A549 (cell line): ENCODE measurements around the gene KNOP1. TPM values are rescaled to one million over a fixed set of nuclear protein-coding genes. Genes with fewer than 3 reads are reported as not detected.

ENCODE experiments used
- ATAC-seq, 2 experiments: fragments of 200-7000 bp in 1 of 2; fragments of >200 bp in 1 of 2; cut with Nextera tagmentation in 1 of 2; cut with Tn5 transposase in 1 of 2; 3 replicates each; pipeline versions ENCODE4 v1.8.0 to v1.9.1; 2018 to 2020; ENCODE audit warnings: mild to moderate bottlenecking in 1 of 2, moderate library complexity in 1 of 2
- CTCF ChIA-PET: fragments of 300-600 bp; sonication (Branson Sonifier 250); formaldehyde crosslinking; extraction: SDS; loops from one replicate; lab custom pipeline; 2021; ENCODE audit warnings: antibody characterized with exemption, inconsistent platforms; lab: Yijun Ruan, JAX
- POLR2A ChIA-PET: fragments of 350-600 bp; formaldehyde crosslinking; extraction: SDS; loops from one replicate; lab custom pipeline; 2021; ENCODE audit warnings: antibody characterized with exemption, inconsistent platforms; lab: Yijun Ruan, JAX
- DNase-seq, 2 experiments: peaks; one replicate each; pipeline versions ENCODE4 v3.0.0 to v3.0.0-alpha.2; 2011 to 2016; ENCODE audit warnings: low read depth in 1 of 2, low spot score in 1 of 2
- FAIRE-seq: peaks from 2 replicates; lab custom pipeline; 2011; peaks lifted over from hg19 to GRCh38; lab: Jason Lieb, UNC
- H3K27ac ChIP-seq, 2 experiments: fragments of >200 bp; sonication (Bioruptor Twin); formaldehyde crosslinking; 3 replicates each; pipeline ENCODE4 v1.5.1; 2016 to 2017
- H3K4me1 ChIP-seq: fragments of >200 bp; sonication (Bioruptor Twin); formaldehyde crosslinking; 3 replicates; pipeline ENCODE4 v1.6.1; 2016
- H3K4me2 ChIP-seq: fragments of >200 bp; sonication (Bioruptor Twin); formaldehyde crosslinking; 3 replicates; pipeline ENCODE4 v1.6.1; 2016
- H3K4me3 ChIP-seq: fragments of >200 bp; sonication (Bioruptor Twin); formaldehyde crosslinking; 3 replicates; pipeline ENCODE4 v1.5.1; 2016
- H3K9me3 ChIP-seq: fragments of >200 bp; sonication (Bioruptor Twin); formaldehyde crosslinking; 3 replicates; pipeline ENCODE4 v1.6.1; 2016
- BCL3 ChIP-seq: fragments of >200 bp; sonication (Bioruptor Twin); formaldehyde crosslinking; IDR thresholded peaks from 3 replicates; pipeline ENCODE4 v1.6.1; 2016
- CHD2 ChIP-seq: fragments of 150-350 bp; IDR thresholded peaks from 2 replicates; pipeline ENCODE4 v1.6.1; 2014; ENCODE audit warnings: low read length; ENCODE audit not compliant: partially characterized antibody
- CTCF ChIP-seq: fragments of >200 bp; sonication (Bioruptor Twin); formaldehyde crosslinking; IDR thresholded peaks from 3 replicates; pipeline ENCODE4 v1.5.1; 2016
- EHF ChIP-seq: fragments of 250-450 bp; sonication (Bioruptor Pico); IDR thresholded peaks from 2 replicates; pipeline ENCODE4 v1.5.0; 2020; ENCODE audit warnings: mild to moderate bottlenecking
- EHMT2 ChIP-seq: fragments of 200-600 bp; sonication (generic); IDR thresholded peaks from 2 replicates; pipeline ENCODE4 v1.6.1; 2016; ENCODE audit warnings: antibody characterized with exemption, low read depth, mild to moderate bottlenecking, moderate library complexity
- FOXS1 ChIP-seq: fragments of 250-450 bp; sonication (Bioruptor Pico); IDR thresholded peaks from 2 replicates; pipeline ENCODE4 v1.5.0; 2020; ENCODE audit warnings: mild to moderate bottlenecking, moderate library complexity
- GATA3 ChIP-seq: IDR thresholded peaks from 2 replicates; pipeline ENCODE4 v1.6.1; 2012; ENCODE audit warnings: borderline replicate concordance
- HDAC2 ChIP-seq: fragments of 200-600 bp; sonication (generic); IDR thresholded peaks from 2 replicates; pipeline ENCODE4 v1.6.1; 2016
- JUN ChIP-seq, 2 experiments: fragments of >200 bp; sonication (Bioruptor Twin); formaldehyde crosslinking; IDR thresholded peaks; 2 replicates in 1 of 2; 3 replicates in 1 of 2; pipeline ENCODE4 v1.6.1; 2016 to 2017
- JUNB ChIP-seq: fragments of >200 bp; sonication (Bioruptor Twin); formaldehyde crosslinking; IDR thresholded peaks from 2 replicates; pipeline ENCODE4 v1.6.1; 2016
- KDM1A ChIP-seq: fragments of 200-600 bp; sonication (generic); IDR thresholded peaks from 2 replicates; pipeline ENCODE4 v1.6.1; 2016; ENCODE audit warnings: low read depth, mild to moderate bottlenecking
- MAFK ChIP-seq: fragments of 450-650 bp; IDR thresholded peaks from 2 replicates; pipeline ENCODE4 v1.6.1; 2014; ENCODE audit not compliant: partially characterized antibody
- MAX ChIP-seq: IDR thresholded peaks from 2 replicates; pipeline ENCODE4 v1.6.1; 2012
- NFE2L2 ChIP-seq: fragments of 150-350 bp; conservative IDR thresholded peaks from 2 replicates; pipeline ENCODE4 v1.6.1; 2014; ENCODE audit warnings: low read length
- NR3C1 ChIP-seq: fragments of >200 bp; sonication (Bioruptor Twin); formaldehyde crosslinking; IDR thresholded peaks from 3 replicates; pipeline ENCODE4 v1.6.1; 2017
- PBX3 ChIP-seq: IDR thresholded peaks from 2 replicates; pipeline ENCODE4 v1.6.1; 2012
- POLR2A ChIP-seq: IDR thresholded peaks from 2 replicates; pipeline ENCODE4 v1.6.1; 2012; ENCODE audit warnings: mild to moderate bottlenecking, low read length
- POLR2AphosphoS2 ChIP-seq: conservative IDR thresholded peaks from 2 replicates; pipeline ENCODE4 v1.6.1; 2012; ENCODE audit warnings: low read length, improper control_type of control experiment, inconsistent platforms
- RCOR1 ChIP-seq: fragments of 150-350 bp; IDR thresholded peaks from 2 replicates; pipeline ENCODE4 v1.6.1; 2014; ENCODE audit warnings: antibody characterized with exemption, low read length, low read depth
- REST ChIP-seq: fragments of 200-600 bp; sonication (generic); IDR thresholded peaks from 2 replicates; pipeline ENCODE4 v1.6.1; 2016; ENCODE audit warnings: antibody characterized with exemption, mild to moderate bottlenecking, moderate library complexity
- RNF2 ChIP-seq: fragments of 200-600 bp; sonication (generic); IDR thresholded peaks from 2 replicates; pipeline ENCODE4 v1.6.1; 2016; ENCODE audit warnings: low read depth, mild to moderate bottlenecking, antibody characterized with exemption, moderate library complexity, borderline replicate concordance
- SREBF2 ChIP-seq: fragments of 450-650 bp; IDR thresholded peaks from 2 replicates; pipeline ENCODE4 v1.6.1; 2014; ENCODE audit warnings: mild to moderate bottlenecking, moderate library complexity
- TP53 ChIP-seq: fragments of 250-450 bp; sonication (Bioruptor Pico); IDR thresholded peaks from 2 replicates; pipeline ENCODE4 v1.5.0; 2021; ENCODE audit warnings: mild to moderate bottlenecking, moderate library complexity
- ZC3H11A ChIP-seq: fragments of 450-650 bp; IDR thresholded peaks from 2 replicates; pipeline ENCODE4 v1.6.1; 2014; ENCODE audit warnings: antibody characterized with exemption, mild to moderate bottlenecking
- ZSCAN20 ChIP-seq: fragments of 250-450 bp; sonication (Bioruptor Pico); IDR thresholded peaks from 2 replicates; pipeline ENCODE4 v1.8.0; 2022; ENCODE audit warnings: mild to moderate bottlenecking, moderate library complexity
- WGBS: methylation state at CpG from one replicate; pipeline ENCODE4 v1.1.6; 2017; ENCODE audit errors: missing lambda C conversion rate; 5-methylcytosine and 5-hydroxymethylcytosine counted together
- polyA plus RNA-seq, 4 experiments: library from polyadenylated mRNA; depleted of rRNA in 3 of 4; stranded (reverse); fragments of >200 nt; fragmentation: RNase III in 1 of 4; extraction: RNeasy Plus Mini Kit Qiagen cat#74134 plus additional on column Dnase treatment in 1 of 4; gene quantifications; 2 replicates in 3 of 4; 3 replicates in 1 of 4; pipeline ENCODE4 v1.2.3, GENCODE V29; 2011 to 2017

Gene KNOP1
- polyA plus RNA-seq, 2 of the 4 experiments (the other 2 are of a cell fraction): 38.2 to 44.8 TPM

- CTCF ChIA-PET: interaction anchor here (1.2 to 1.5 kb wide), 2 partner anchors 18 to 209 kb away, joined by 3 to 5 read pairs; no protein-coding TSS in a partner anchor
- TF ChIP-seq BCL3 (no peak), NFE2L2 (no peak), CHD2 (no peak), ZC3H11A (no peak), EHF (CRISPR knock-in tag) (no peak), RNF2 (no peak), REST (no peak), EHMT2 (no peak), JUNB (no peak), CTCF (no peak), RCOR1 (no peak), NR3C1 (no peak)
- Histone ChIP-seq H3K4me1 (no peaks in the 10 kb centered on the region), H3K9me3 (no peaks in the 10 kb centered on the region), H3K27ac (no peak overlapping the region), H3K4me3 (no peak overlapping the region), H3K4me2 (no peak overlapping the region)
- WGBS: 77% methylated on average over 7 of the region's 7 CpGs
- ATAC-seq (no peak), FAIRE-seq (no peak), DNase-seq (no peak)
- POLR2A ChIA-PET: no interaction called here
Measured at GRCh38 chr16:19677402-19677801, 40.6 kb downstream of the KNOP1 start.

- TF ChIP-seq NR3C1 (no peak), POLR2A (no peak), HDAC2 (no peak)
- DNase-seq (no peak), FAIRE-seq (no peak), ATAC-seq (no peak)
- H3K27ac ChIP-seq: no peak overlapping the region
- no peak overlapping the region for H3K4me3 ChIP-seq
- H3K4me1 ChIP-seq: no peaks in the 10 kb centered on the region
- H3K9me3 ChIP-seq: no peaks in the 10 kb centered on the region
- H3K4me2 ChIP-seq: no peak overlapping the region
- POLR2A ChIA-PET: interaction anchor here (0.7 kb wide), 1 partner anchor 561 kb away, joined by 3 read pairs; the partner anchor contains the start of gene ITPRIPL2
- WGBS: 88% methylated on average over 5 of the region's 5 CpGs
- CTCF ChIA-PET: interaction anchor here (1.1 to 1.3 kb wide), 2 partner anchors 10 to 210 kb away, joined by 3 to 4 read pairs; partner anchors contain the start of gene GPRC5B
Measured at GRCh38 chr16:19674485-19674884, 43.5 kb downstream of the KNOP1 start.

- WGBS: 90% methylated on average over 4 of the region's 4 CpGs
- Histone ChIP-seq H3K4me1 (no peaks in the 10 kb centered on the region), H3K4me2 (no peak overlapping the region), H3K4me3 (no peak overlapping the region), H3K27ac (no peak overlapping the region), H3K9me3 (no peaks in the 10 kb centered on the region)
- POLR2A ChIA-PET: no interaction called here
- no peak for ATAC-seq
- CTCF ChIA-PET: interaction anchor here (0.6 to 1.8 kb wide), 5 partner anchors 114 to 234 kb away, joined by 3 to 4 read pairs (median 3); no protein-coding TSS in a partner anchor
- FAIRE-seq: no peak
- no peak for DNase-seq
- no peak for TF ChIP-seq REST
- TF ChIP-seq TP53 (CRISPR knock-in tag): no peak
- TF ChIP-seq SREBF2: no peak
- no peak for TF ChIP-seq KDM1A
- TF ChIP-seq JUN (IDR thresholded peaks at IDR 0.05): no peak
- no peak for TF ChIP-seq MAFK
- no peak for TF ChIP-seq NFE2L2
- no peak for TF ChIP-seq POLR2AphosphoS2
- no peak for TF ChIP-seq FOXS1 (CRISPR knock-in tag)
- no peak for TF ChIP-seq ZSCAN20
- TF ChIP-seq JUNB: no peak
- TF ChIP-seq MAX: no peak
- TF ChIP-seq PBX3: no peak
- no peak for TF ChIP-seq GATA3
Measured at GRCh38 chr16:19672378-19672777, 45.6 kb downstream of the KNOP1 start.
